DMS79 treated with DMSO at 0.1 percent for 48 hours (cell line): Measurements from ENCODE around the gene DUSP16.
A peak's percentile ranks its signal among the peaks of the same experiment; 100 is the strongest.
"Not testable (repeated sequence)": the region's sequence is repeated elsewhere in the genome, so short reads cannot be mapped to it uniquely, and the experiment has no call there.

ENCODE experiments used
- DNase-seq: peaks from one replicate; lab custom pipeline; 2025; lab: John Stamatoyannopoulos, UW

Gene DUSP16, protein sequence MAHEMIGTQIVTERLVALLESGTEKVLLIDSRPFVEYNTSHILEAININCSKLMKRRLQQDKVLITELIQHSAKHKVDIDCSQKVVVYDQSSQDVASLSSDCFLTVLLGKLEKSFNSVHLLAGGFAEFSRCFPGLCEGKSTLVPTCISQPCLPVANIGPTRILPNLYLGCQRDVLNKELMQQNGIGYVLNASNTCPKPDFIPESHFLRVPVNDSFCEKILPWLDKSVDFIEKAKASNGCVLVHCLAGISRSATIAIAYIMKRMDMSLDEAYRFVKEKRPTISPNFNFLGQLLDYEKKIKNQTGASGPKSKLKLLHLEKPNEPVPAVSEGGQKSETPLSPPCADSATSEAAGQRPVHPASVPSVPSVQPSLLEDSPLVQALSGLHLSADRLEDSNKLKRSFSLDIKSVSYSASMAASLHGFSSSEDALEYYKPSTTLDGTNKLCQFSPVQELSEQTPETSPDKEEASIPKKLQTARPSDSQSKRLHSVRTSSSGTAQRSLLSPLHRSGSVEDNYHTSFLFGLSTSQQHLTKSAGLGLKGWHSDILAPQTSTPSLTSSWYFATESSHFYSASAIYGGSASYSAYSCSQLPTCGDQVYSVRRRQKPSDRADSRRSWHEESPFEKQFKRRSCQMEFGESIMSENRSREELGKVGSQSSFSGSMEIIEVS

GRCh38 chr12:12562585-12563261 is at the start of gene DUSP16:
TSS of gene DUSP16 (minus strand) at chr12:12562863. CDS start at chr12:12521098, 41,765 bp downstream.
- DNase-seq = peak; percentile 89

DNA sequence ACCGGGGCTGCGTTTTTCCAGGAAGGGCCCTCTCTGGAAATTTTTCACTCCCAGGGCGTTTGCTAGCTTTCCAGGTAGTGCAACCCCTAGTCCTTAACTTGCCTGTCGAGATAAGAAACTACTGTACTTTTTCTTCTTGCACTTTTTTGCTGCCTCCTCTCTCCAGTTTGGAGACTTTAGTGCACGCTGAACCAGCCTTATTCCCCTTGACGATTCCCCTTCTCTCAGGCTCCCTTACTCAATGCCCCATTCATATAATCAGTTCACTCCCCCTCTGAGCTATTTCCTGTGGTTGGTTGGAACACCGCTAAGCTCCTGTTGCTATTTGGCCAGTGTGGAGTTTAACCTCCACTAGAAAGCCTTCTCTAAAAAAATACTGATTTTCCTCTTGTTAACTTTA is 49.7 kb upstream of the DUSP16 start:
- DNase-seq = peak; percentile 38

DNA sequence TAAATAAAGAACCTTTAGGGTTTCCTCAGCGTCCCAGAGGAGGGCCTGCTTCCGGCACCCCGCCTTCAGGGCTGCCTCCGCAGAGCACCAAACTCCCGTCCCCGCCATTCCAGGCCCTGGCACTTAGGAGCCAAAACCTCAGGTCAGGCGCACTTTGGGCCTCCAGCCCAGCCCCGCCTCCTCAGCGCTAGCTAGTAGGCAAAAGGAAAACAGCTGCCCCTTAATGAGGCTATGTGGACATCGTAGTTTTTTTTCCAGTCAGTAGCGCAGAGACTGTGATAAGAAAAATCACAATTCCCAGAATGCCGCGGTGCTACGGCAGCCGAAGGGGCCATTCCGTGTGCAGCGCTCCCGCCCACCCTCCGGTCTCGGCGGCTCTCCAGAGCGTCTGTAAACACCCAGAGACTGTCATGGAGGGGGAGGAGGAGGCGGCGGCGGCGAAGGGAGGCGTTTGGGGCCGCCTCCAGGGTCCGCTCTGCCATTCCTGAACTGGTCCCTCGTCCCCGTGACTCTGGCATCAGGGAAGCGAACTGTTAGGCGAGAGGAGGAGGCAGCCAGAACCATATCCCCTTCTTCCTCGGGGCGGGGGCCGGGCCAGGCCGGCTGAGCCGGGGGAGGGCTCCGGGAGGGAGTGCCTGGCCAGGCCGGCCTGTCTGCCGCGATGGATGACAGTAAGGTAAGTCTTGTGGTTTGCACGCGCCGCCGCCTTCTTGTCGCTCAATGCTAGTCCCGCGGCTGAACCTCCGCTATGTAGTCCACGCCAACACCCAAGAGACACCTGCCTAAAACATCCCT is 49.0 kb upstream of the DUSP16 start, which contains the start of gene CREBL2:
CREBL2 (plus strand) TSS at position 365 of the 795 bp plus-strand sequence; CDS start at position 662, 297 bp downstream.
- DNase-seq = peak; percentile 98

DNA sequence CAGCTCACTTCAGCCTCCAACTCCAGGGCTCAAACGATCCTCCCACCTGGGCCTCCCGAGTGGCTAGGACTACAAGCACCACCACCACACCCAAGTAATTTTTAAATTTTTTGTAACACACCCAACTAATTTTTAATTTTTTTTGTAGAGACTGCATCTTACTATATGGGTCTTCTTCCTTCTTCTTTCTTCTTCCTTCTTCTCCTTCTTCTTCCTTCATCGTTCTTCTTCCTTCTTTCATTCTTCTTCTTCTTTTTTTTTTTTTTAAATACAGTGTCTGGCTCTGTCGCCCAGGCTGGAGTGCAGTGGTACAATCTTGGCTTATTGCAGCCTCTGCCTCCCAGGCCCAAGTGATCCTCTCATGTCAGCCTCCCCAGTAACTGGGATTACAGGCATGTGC is 48.0 kb upstream of the DUSP16 start:
- DNase-seq = no peak

- no peak for DNase-seq
Observed at GRCh38 chr12:12609692-12610091, 47.0 kb upstream of the DUSP16 start.

DNA sequence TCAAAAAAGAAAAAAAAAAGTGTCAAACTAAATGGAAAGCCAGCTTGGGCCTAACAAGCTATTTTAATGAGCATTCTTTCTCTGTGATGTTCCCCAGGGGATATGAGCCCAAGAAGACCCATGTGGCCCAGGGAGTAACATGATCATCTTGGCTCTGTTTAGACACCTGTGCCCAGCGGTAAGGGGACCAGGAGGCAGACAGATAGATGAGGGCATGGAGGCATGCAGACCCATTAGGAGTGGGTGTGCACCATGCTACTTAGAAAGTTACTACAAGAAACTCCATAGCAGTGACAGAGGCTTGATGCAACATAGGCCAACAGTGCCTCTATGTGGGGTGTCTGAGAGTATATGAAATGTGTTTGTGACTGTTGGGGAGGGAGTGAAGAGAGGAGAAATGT is 45.9 kb upstream of the DUSP16 start:
- DNase-seq = no peak

DNA sequence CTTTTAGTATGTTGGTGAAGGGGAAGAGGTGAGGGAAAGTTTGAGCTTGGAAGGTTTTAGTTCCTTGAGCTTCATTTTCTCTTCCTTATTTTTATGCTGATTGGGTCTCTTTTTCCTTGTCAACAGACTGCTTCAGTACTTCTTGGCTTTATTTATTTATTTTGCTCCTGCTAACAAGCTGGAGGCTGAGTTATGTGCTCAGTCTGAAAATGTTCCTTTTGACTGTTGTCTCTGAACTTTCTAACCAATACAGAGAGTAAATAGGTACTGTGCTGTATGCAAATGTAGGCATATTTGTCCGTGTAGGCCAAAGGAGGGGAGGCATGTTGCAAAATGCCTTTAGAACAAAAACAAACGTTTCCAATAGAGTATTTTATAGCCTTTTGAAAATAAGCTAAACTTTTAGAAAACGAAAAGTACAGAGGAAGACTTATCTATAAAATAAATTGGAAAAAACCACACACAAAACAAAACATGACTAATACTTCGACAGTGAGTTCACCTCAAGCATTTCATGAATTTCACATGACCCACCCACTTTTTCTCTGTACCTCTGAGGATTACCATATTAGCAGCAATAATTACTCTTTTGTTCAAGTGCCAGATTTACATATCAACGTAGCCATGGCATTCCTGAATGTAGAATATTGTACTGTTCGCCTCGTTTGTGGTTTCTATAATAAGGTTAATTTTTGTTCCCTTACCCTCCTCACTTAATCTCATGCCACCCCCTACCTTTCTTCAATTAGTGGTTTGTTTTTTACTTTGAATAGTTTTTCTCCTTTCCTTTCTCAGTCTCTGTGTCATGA is 44.3 kb upstream of the DUSP16 start:
- DNase-seq = no peak

DNA sequence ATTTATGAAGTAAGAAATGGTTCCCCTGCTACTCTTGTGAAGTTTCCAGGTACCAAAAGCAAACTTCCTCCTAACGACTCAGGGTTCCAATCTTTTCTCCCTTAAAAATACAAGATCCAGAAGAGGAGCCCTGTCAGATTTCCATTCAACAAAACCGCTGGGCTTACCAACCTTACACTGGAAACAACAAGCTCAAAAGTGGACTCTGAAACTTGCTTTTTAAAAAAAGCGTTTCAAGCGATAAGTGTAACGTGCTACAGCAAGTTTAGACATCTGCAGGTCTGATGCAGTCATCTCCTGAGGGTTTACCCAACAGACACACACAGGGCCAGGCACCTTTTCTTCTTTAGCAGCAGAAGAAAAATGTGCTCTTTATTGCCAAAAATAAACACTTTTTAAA is 42.1 kb upstream of the DUSP16 start:
- no peak for DNase-seq

GRCh38 chr12:12600659-12601058 is 38.0 kb upstream of the DUSP16 start:
- DNase-seq = no peak

DNA sequence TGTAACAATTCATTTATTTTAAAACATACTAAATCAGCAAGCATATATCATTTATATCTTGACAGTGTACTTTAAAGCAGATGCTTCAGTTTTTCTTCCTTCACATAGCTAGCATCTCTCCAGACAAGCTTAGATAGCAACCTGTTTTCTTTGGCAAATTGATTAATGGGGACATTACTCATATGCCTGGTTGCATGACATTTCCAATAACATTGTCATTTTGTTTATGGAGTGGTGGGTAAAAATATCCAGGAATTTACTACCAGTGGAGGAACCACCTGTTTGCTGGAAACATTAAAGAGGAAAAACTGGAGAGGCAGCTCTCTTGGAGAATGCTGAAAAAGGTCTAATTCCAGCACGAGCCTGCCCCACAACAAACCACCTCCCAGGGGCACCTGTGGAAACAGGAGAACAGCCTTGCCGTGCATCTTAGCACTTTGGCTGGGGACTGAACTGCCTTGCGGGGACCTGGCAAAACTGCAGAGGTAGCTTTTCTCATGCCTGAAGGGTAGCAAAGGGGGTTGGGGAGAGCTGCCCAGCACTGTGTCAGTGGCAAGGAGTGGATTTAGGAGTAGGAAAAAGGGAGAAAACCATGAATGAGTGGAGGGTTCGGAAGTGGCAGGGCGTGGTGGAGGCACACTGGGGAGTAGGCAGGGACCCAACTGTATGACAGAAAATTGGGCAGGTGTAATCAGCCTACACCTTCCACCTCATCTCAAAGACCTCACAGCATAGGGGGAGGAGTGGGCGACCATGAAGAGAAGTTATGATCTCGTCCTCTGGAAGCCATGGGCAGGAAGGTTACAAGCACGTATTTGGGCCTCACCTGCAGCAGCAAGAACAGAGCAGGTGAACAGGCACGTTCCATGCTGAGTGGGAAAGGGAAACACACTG is 37.3 kb upstream of the DUSP16 start:
- DNase-seq = no peak

GRCh38 chr12:12598864-12599263 is 36.2 kb upstream of the DUSP16 start:
- DNase-seq = no peak

DNA sequence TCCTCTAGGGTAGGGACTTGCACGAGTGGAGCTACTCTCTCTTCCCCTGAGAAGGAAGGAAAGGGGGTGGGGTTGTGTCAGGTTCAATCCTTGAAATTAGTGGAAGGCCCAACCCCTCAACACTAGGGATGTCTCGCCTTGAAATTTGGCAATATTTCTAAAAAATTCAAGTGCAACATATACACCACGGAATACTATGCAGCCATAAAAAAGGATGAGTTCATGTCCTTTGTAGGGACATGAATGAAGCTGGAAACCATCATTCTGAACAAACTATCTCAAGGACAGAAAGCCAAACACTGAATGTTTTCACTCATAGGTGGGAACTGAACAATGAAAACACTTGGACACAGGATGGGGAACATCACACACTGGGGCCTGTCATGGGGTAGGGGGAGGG is 33.9 kb upstream of the DUSP16 start:
- not testable (repeated sequence) for DNase-seq

DNA sequence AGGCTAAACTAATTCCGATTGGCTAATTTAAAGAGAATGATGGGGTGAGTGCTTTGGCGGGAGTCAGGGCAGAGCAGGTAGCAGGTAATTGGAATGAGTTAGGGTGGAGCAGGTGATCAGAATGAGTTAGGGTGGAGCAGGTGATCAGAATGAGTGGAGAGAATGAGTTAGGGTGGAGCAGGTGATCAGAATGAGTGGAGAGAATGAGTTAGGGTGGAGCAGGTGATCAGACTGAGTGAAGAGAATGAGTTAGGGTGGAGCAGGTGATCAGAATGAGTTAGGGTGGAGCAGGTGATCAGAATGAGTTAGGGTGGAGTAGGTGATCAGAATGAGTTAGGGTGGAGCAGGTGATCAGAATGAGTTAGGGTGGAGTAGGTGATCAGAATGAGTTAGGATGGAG is 33.3 kb upstream of the DUSP16 start:
- not testable (repeated sequence) for DNase-seq

DNA sequence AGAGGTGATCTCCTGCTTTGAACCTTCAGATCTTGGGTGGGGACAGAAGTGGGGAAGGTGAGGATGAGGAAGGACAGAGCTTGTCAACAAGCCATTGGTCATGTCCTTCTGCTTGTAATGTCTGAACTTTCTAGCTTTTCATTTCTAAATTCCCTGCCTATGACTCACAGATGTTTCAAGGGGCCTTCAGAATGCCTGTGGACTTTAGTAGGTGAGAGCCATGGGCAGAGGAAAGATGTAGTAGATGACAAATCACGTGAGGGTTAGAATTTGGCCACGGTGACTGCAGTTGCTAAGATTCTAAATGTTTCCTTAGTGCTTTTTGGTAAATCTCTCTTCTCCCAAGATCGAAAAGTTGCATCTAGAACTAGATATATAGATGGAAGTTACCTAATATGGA is 30.3 kb upstream of the DUSP16 start:
- no peak for DNase-seq

GRCh38 chr12:12590961-12591360 is 28.3 kb upstream of the DUSP16 start:
- DNase-seq = no peak

- DNase-seq = not testable (repeated sequence)
Observed at GRCh38 chr12:12588436-12588835, 25.8 kb upstream of the DUSP16 start.

DNA sequence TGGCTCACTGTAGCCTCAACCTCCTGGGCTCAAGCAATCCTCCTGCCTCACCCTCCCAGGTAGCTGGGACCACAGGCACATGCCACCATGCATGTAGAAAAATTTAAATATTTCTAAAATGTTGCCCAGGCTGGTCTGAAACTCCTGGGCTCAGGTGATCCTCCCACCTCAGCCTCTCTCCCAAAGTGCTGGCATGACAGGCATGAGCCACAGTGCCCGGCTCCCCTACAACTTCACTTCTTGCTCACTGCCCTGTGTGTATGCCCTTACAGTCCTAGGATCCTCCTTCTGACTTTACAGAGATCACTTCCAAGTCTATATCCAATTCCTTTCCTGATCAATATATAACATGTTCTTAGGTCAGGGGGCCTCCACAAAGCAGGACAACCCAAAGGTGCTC is 25.2 kb upstream of the DUSP16 start:
- DNase-seq = no peak

DNA sequence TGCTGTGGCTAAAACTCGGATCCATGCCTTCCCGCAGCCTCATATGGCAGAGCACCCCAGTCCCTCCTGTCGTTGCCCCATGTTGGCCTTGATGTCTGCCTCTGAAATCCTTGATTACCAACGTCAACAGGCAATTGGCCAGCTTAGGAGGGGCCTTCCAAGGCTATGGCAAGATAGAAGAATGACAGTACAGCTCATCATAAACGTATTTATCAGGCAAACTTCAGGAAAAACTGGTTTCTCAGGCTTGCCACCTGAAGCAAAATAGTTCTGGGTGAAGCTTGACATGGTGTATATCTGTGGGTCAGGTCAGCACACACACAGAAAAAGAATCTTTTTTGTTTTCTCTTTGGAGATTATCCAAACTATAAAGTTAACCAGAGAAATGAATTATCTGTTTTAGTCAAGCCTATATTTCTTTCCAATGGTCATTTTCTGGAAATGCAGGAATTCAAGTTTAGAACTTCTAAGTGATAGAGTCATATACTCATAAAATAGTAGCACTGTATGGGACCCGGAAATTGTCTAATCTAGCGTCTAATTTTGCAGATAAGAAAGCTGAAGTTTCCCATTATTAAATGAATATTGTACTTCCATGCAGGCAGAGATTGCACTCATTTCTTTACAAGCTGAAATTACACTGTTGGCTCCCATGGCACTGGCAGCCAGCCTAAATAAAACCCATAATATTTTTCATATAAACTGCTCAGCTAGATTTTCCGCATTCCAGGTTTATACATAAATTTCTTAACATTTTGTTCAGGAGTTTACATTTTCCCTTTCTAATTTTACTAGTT is 24.4 kb upstream of the DUSP16 start:
- no peak for DNase-seq
